Transverse colon (tissue), 3 donors: ENCODE results near the gene SLC38A4.

Source experiments
- EP300 ChIP-seq: sonication (generic); formaldehyde crosslinking; IDR thresholded peaks from one replicate; pipeline ENCODE4 v1.6.1; 2017; ENCODE audit warnings: antibody characterized with exemption, low read depth
- POLR2A ChIP-seq: fragments of 450-650 bp; IDR thresholded peaks from one replicate; pipeline ENCODE4 v1.6.1; 2016; ENCODE audit warnings: antibody characterized with exemption, mild to moderate bottlenecking, moderate library complexity
- TF ChIP-seq, protein P1 (sequence below), 5 experiments: fragments of 200-600 bp in 3 of 5; fragments of 450-650 bp in 2 of 5; sonication (generic) in 3 of 5; IDR thresholded peaks; 1 replicate in 2 of 5; 2 replicates in 3 of 5; pipeline ENCODE4 v1.5.1; 2016 to 2017; ENCODE audit warnings: antibody characterized with exemption in 5 of 5, inconsistent platforms in 3 of 5, mild to moderate bottlenecking in 2 of 5, moderate library complexity in 1 of 5

DNA sequence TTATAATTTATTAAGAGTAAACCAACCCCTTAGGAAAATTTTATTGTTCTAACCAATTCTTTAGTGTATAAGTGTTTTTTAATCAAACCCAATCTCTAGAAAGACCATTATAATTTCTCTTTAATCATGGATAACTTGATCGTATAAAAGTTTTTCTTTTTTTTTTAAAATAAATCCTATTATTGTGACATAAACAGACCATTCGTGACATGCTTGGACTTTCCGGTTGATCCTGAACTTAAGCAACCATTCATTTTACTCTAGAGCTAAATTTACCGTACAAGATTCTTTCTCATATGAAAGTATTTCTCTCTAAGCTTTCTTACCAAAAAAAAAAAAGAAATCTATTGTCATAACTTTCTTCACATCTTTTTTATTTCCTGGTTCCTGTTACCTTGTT, 32.6 kb upstream of the SLC38A4 start:
- TF ChIP-seq, protein P1, sequence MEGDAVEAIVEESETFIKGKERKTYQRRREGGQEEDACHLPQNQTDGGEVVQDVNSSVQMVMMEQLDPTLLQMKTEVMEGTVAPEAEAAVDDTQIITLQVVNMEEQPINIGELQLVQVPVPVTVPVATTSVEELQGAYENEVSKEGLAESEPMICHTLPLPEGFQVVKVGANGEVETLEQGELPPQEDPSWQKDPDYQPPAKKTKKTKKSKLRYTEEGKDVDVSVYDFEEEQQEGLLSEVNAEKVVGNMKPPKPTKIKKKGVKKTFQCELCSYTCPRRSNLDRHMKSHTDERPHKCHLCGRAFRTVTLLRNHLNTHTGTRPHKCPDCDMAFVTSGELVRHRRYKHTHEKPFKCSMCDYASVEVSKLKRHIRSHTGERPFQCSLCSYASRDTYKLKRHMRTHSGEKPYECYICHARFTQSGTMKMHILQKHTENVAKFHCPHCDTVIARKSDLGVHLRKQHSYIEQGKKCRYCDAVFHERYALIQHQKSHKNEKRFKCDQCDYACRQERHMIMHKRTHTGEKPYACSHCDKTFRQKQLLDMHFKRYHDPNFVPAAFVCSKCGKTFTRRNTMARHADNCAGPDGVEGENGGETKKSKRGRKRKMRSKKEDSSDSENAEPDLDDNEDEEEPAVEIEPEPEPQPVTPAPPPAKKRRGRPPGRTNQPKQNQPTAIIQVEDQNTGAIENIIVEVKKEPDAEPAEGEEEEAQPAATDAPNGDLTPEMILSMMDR (IDR thresholded peaks at IDR 0.05) = no peak
- TF ChIP-seq POLR2A (no peak), EP300 (no peak)
